MM.1S (cell line): Measurements from ENCODE around the gene ZNF628.

Source experiments
- DNase-seq: peaks from one replicate; pipeline ENCODE4 v3.0.0-alpha.2; 2015
- H2AFZ ChIP-seq: fragments of 300-600 bp; sonication (generic); 2 replicates; pipeline ENCODE4 v1.6.0; 2016; ENCODE audit warnings: antibody characterized with exemption, low read length
- H3F3A ChIP-seq: fragments of 300-600 bp; sonication (generic); 2 replicates; pipeline ENCODE4 v1.6.1; 2016; ENCODE audit warnings: mild to moderate bottlenecking, antibody characterized with exemption, low read length, moderate library complexity, mixed read lengths; ENCODE audit not compliant: insufficient read depth
- H3K27ac ChIP-seq: fragments of 300-600 bp; sonication (generic); 2 replicates; pipeline ENCODE4 v1.5.1; 2016; ENCODE audit warnings: mild to moderate bottlenecking, low read length
- H3K27me3 ChIP-seq: fragments of 300-600 bp; sonication (generic); replicated peaks from 2 replicates; pipeline ENCODE4 v1.6.0; 2016; ENCODE audit warnings: low read length; ENCODE audit not compliant: insufficient read depth
- H3K36me3 ChIP-seq: fragments of 300-600 bp; sonication (generic); replicated peaks from 2 replicates; pipeline ENCODE4 v1.6.1; 2016; ENCODE audit warnings: mild to moderate bottlenecking, low read length, mixed read lengths; ENCODE audit not compliant: insufficient read depth
- H3K4me1 ChIP-seq: fragments of 300-600 bp; sonication (generic); 2 replicates; pipeline ENCODE4 v1.6.1; 2016; ENCODE audit warnings: low read length, mixed read lengths
- H3K4me2 ChIP-seq: fragments of 300-600 bp; sonication (generic); 2 replicates; pipeline ENCODE4 v1.6.0; 2016; ENCODE audit warnings: low read depth, low read length
- H3K4me3 ChIP-seq: fragments of 300-600 bp; sonication (generic); 2 replicates; pipeline ENCODE4 v1.5.1; 2016; ENCODE audit warnings: low read length, mixed read lengths
- H3K79me2 ChIP-seq: fragments of 300-600 bp; sonication (generic); 2 replicates; pipeline ENCODE4 v1.6.1; 2016; ENCODE audit warnings: mixed run types, low read length, mixed read lengths
- H3K9ac ChIP-seq: fragments of 300-600 bp; sonication (generic); 2 replicates; pipeline ENCODE4 v1.6.1; 2016; ENCODE audit warnings: low read length, mixed read lengths
- H3K9me2 ChIP-seq: fragments of 300-600 bp; sonication (generic); replicated peaks from 2 replicates; pipeline ENCODE4 v1.6.1; 2016; ENCODE audit warnings: mild to moderate bottlenecking, low read length, mixed read lengths; ENCODE audit not compliant: insufficient read depth
- H3K9me3 ChIP-seq: fragments of 300-600 bp; sonication (generic); replicated peaks from 2 replicates; pipeline ENCODE4 v1.6.1; 2016; ENCODE audit warnings: mild to moderate bottlenecking, low read length, mixed read lengths; ENCODE audit not compliant: insufficient read depth
- H4K20me1 ChIP-seq: fragments of 300-600 bp; sonication (generic); 2 replicates; pipeline ENCODE4 v1.6.1; 2016; ENCODE audit warnings: mild to moderate bottlenecking, low read length, moderate library complexity, mixed read lengths; ENCODE audit not compliant: insufficient read depth
- EZH2 ChIP-seq: fragments of 300-600 bp; sonication (generic); optimal IDR thresholded peaks from 2 replicates; pipeline ENCODE3; 2017; ENCODE audit warnings: low read depth, mild to moderate bottlenecking, antibody characterized with exemption, low read length, mixed read lengths
- EZH2phosphoT487 ChIP-seq: fragments of 300-600 bp; sonication (generic); IDR thresholded peaks from 2 replicates; pipeline ENCODE4 v1.6.1; 2018; ENCODE audit warnings: antibody characterized with exemption, low read length
- TF ChIP-seq, protein P1 (sequence below): fragments of 300-600 bp; sonication (generic); IDR thresholded peaks from 2 replicates; pipeline ENCODE4 v1.5.1; 2016; ENCODE audit warnings: antibody characterized with exemption, low read length, mixed read lengths

The ZNF628 gene

GRCh38 chr19:55468054-55468393 is 8.4 kb upstream of the ZNF628 start:
- Histone ChIP-seq H3F3A (peaks cover 4% of the 10 kb centered on the region), H4K20me1 (no peaks in the 10 kb centered on the region), H3K27me3 (peaks cover 42% of the 10 kb centered on the region), H3K9ac (no peak overlapping the region), H3K9me3 (no peaks in the 10 kb centered on the region), H3K4me3 (no peak overlapping the region), H2AFZ (peak overlapping the region; percentile 24; the same call in 1 of the 2 replicates), H3K27ac (no peak overlapping the region), H3K9me2 (no peaks in the 10 kb centered on the region), H3K79me2 (no peaks in the 10 kb centered on the region), H3K4me1 (0 out of 2 replicates have a peak, but pooled peaks cover 3% of the 10 kb centered on the region), H3K36me3 (no peaks in the 10 kb centered on the region), H3K4me2 (0 out of 2 replicates have a peak overlapping the region, but pooled peaks have one; percentile 3)
- no peak for DNase-seq
- TF ChIP-seq EZH2phosphoT487: no peak
- TF ChIP-seq, protein P1, sequence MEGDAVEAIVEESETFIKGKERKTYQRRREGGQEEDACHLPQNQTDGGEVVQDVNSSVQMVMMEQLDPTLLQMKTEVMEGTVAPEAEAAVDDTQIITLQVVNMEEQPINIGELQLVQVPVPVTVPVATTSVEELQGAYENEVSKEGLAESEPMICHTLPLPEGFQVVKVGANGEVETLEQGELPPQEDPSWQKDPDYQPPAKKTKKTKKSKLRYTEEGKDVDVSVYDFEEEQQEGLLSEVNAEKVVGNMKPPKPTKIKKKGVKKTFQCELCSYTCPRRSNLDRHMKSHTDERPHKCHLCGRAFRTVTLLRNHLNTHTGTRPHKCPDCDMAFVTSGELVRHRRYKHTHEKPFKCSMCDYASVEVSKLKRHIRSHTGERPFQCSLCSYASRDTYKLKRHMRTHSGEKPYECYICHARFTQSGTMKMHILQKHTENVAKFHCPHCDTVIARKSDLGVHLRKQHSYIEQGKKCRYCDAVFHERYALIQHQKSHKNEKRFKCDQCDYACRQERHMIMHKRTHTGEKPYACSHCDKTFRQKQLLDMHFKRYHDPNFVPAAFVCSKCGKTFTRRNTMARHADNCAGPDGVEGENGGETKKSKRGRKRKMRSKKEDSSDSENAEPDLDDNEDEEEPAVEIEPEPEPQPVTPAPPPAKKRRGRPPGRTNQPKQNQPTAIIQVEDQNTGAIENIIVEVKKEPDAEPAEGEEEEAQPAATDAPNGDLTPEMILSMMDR: 0 out of 2 replicates have a peak, but pooled peaks have one; percentile 7
- TF ChIP-seq EZH2: no peak

DNA sequence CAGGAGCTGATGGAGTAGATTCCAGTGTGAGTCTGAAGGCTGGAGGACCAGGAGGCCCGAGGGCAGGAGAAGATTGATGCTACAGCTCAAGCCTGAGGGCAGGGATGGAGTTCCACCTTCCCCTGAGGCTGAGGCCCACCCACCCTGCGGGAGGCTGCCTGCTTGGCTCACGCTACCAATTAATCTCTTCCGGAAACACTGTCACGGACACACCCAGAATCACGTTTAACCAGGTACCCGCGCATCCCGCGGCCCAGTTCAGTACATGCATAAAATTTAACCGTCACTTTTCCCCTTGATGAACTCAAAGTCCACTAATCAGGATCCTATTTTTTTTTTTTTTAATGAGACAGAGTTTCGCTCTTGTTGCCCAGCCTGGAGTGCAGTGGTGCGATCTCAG is 5.2 kb upstream of the ZNF628 start:
- Histone ChIP-seq H3K4me1 (peaks cover 8% of the 10 kb centered on the region; the same call in 1 of the 2 replicates), H3K4me3 (no peak overlapping the region), H3K27me3 (peaks cover 11% of the 10 kb centered on the region), H3K9me2 (no peaks in the 10 kb centered on the region), H3K79me2 (no peaks in the 10 kb centered on the region), H3K9me3 (no peaks in the 10 kb centered on the region), H3F3A (peaks cover 4% of the 10 kb centered on the region), H3K36me3 (no peaks in the 10 kb centered on the region), H4K20me1 (no peaks in the 10 kb centered on the region), H3K27ac (no peak overlapping the region), H3K9ac (no peak overlapping the region), H3K4me2 (no peak overlapping the region), H2AFZ (no peak overlapping the region)
- TF ChIP-seq, protein P1: no peak
- no peak for TF ChIP-seq EZH2
- no peak for TF ChIP-seq EZH2phosphoT487
- DNase-seq: no peak

DNA sequence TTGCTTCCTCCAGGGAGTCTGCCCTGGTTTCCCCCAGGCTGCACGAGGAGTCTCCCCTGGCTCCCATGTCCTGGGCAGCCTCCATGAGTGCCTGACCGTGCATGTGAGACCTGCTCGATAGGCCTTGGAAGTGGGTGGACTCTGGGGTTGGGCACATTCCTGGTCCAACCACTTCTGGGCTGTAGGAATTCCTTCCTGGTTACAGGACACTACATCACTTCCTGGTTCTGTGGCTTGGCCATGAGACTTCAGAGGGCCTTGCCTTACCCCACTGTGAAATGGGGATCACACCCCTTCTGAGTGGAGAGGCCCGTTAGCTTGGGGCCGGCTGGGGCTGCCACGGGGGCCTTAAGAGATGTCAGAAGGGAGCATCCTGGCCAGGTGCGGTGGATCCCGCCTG is 4.0 kb upstream of the ZNF628 start:
- Histone ChIP-seq H3K4me3 (no peak overlapping the region), H3K27ac (no peak overlapping the region), H3K9ac (no peak overlapping the region), H2AFZ (no peak overlapping the region), H3K9me2 (no peaks in the 10 kb centered on the region), H3K27me3 (0 out of 2 replicates have a peak, but pooled peaks cover 4% of the 10 kb centered on the region), H3K36me3 (no peaks in the 10 kb centered on the region), H3K4me2 (no peak overlapping the region), H4K20me1 (no peaks in the 10 kb centered on the region), H3K4me1 (peaks cover 8% of the 10 kb centered on the region; the same call in 1 of the 2 replicates), H3K9me3 (no peaks in the 10 kb centered on the region), H3F3A (peaks cover 4% of the 10 kb centered on the region), H3K79me2 (no peaks in the 10 kb centered on the region)
- DNase-seq: no peak
- TF ChIP-seq, protein P1: no peak
- TF ChIP-seq EZH2: no peak
- TF ChIP-seq EZH2phosphoT487: no peak
